ENCODE results near the gene ALDH8A1. TPM values are rescaled to one million over a fixed set of nuclear protein-coding genes. Genes with fewer than 3 reads are reported as not detected.
A peak's percentile ranks its signal among the peaks of the same experiment; 100 is the strongest.
"Not testable (repeated sequence)": the region's sequence is repeated elsewhere in the genome, so short reads cannot be mapped to it uniquely, and the experiment has no call there.

ALDH8A1 gene
- total RNA-seq, 1 donor from 2014 or later: 0.86 TPM

DNA sequence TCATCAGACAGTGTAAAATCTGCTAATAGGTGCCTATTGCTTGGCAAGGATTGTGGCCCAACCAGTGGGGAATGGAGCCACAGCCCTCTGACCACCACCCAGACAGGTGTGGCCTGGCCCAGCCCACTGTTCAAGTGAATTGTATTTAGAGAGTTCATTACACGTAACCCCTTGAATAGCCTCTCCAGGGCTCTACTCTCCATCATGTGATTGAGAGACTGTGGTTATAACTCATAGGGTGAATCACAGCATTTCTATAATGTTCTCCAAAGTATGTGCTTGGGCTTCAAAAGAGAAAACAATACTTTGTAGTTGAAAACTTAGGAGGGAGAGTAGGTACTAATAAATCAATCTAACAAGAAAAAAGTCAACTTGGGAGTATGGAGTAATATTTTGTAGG lies 38.4 kb downstream of the ALDH8A1 start:
- no peak for DNase-seq
- Histone ChIP-seq H3K27ac (no peak overlapping the region), H3K9me3 (no peaks in the 10 kb centered on the region), H3K4me3 (no peak overlapping the region), H3K36me3 (no peaks in the 10 kb centered on the region), H3K4me1 (no peaks in the 10 kb centered on the region), H3K27me3 (ENCODE audit: low read depth) (no peaks in the 10 kb centered on the region)
- peak in 1 of 2 donors; percentile 42 for ATAC-seq
- intact Hi-C loops (cut with DNase I): no loop called here
- TF ChIP-seq CTCF (IDR thresholded peaks at IDR 0.05): no peak

DNA sequence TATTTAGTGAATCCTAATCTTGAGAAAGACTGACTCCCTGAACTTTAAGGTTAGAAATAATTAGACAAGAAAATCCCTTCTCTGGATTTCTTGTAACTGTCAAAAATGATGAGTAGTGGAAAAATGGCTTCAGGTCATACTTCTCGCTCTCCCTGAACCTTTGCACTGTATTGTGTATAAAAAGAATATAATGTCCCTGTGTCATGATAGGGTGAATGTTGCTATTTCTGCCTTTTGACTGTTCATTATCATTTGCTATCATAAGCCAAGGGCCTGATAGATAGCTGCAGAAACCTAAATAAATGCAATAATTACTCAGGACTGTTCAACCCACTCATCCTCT lies 39.3 kb downstream of the ALDH8A1 start:
- Histone ChIP-seq H3K9me3 (no peaks in the 10 kb centered on the region), H3K4me3 (no peak overlapping the region), H3K36me3 (no peaks in the 10 kb centered on the region), H3K27ac (no peak overlapping the region), H3K27me3 (ENCODE audit: low read depth) (no peaks in the 10 kb centered on the region), H3K4me1 (no peaks in the 10 kb centered on the region)
- ATAC-seq (no peak), DNase-seq (no peak)
- intact Hi-C loops (cut with DNase I): no loop called here
- TF ChIP-seq CTCF (IDR thresholded peaks at IDR 0.05): no peak

- Histone ChIP-seq H3K36me3 (no peaks in the 10 kb centered on the region), H3K27me3 (ENCODE audit: low read depth) (no peaks in the 10 kb centered on the region), H3K4me3 (no peak overlapping the region), H3K27ac (no peak overlapping the region), H3K9me3 (no peaks in the 10 kb centered on the region), H3K4me1 (no peaks in the 10 kb centered on the region)
- intact Hi-C loops (cut with DNase I): no loop called here
- DNase-seq: no peak
- ATAC-seq: peak in 1 of 2 donors; percentile 23
- TF ChIP-seq CTCF (IDR thresholded peaks at IDR 0.05): no peak
Observed at GRCh38 chr6:134909701-134910592, 40.0 kb downstream of the ALDH8A1 start.

- Histone ChIP-seq H3K27me3 (ENCODE audit: low read depth) (no peaks in the 10 kb centered on the region), H3K4me3 (no peak overlapping the region), H3K9me3 (no peaks in the 10 kb centered on the region), H3K36me3 (no peaks in the 10 kb centered on the region), H3K27ac (peak overlapping the region; percentile 46), H3K4me1 (no peaks in the 10 kb centered on the region)
- peak; percentile 84 to 87 for ATAC-seq
- intact Hi-C loops (cut with DNase I): no loop called here
- no peak for DNase-seq
- no peak for TF ChIP-seq CTCF (IDR thresholded peaks at IDR 0.05)
Observed at GRCh38 chr6:134908906-134909516, 40.9 kb downstream of the ALDH8A1 start.

DNA sequence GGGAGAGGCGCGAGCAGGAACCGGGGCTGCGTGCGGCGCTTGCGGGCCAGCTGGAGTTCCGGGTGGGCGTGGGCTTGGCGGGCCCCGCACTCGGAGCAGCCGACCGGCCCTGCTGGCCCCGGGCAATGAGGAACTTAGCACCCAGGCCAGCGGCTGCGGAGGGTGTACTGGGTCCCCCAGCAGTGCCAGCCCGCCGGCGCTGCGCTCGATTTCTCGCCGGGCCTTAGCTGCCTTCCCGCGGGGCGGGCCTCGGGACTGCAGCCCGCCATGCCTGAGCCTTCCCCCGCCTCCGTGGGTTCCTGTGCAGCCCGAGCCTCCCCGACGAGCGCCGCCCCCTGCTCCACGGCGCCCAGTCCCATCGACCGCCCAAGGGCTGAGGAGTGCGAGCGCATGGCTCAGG lies 45.2 kb downstream of the ALDH8A1 start:
- intact Hi-C loops (cut with DNase I); H3K36me3 ChIP-seq; DNase-seq; H3K9me3 ChIP-seq; H3K4me1 ChIP-seq; H3K27me3 ChIP-seq (ENCODE audit: low read depth); H3K4me3 ChIP-seq; H3K27ac ChIP-seq; ATAC-seq: not testable (repeated sequence)

DNA sequence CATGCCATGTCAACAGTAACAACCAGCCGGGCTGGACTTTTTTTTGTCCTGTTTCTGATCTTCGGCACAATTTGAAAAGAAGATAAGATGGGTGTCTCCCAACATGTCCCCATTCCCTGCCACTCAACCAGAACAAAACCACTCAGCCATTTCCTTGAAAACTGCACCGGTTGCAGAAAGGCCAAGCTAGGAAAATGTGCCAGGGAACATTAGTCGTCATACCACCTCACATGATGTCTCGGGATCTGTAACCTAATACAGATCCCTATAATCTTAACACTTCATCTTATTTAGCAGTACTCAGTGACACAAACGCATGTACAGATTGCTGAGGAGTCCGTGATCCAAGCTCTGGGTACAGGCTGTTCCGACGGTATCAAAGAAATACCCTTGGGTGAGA lies 46.5 kb downstream of the ALDH8A1 start:
- H3K27me3 ChIP-seq (ENCODE audit: low read depth): no peaks in the 10 kb centered on the region
- H3K27ac ChIP-seq: no peak overlapping the region
- no peaks in the 10 kb centered on the region for H3K4me1 ChIP-seq
- TF ChIP-seq CTCF (IDR thresholded peaks at IDR 0.05): no peak
- H3K36me3 ChIP-seq: no peaks in the 10 kb centered on the region
- no peaks in the 10 kb centered on the region for H3K9me3 ChIP-seq
- DNase-seq (no peak), ATAC-seq (no peak)
- H3K4me3 ChIP-seq: no peak overlapping the region
- intact Hi-C loops (cut with DNase I): no loop called here
